GM12878 (cell line): ENCODE measurements around the gene CLSTN2. TPM values are rescaled to one million over a fixed set of nuclear protein-coding genes. Genes with fewer than 3 reads are reported as not detected.

Experiments
- ATAC-seq: fragments of 200-7000 bp; cut with Tn5 transposase; 3 replicates; pipeline ENCODE4 v1.9.1; 2020; ENCODE audit warnings: mild to moderate bottlenecking, moderate library complexity
- BruUV-seq: library from RNA; stranded (reverse); fragments of 400-500 nt; replicated peaks from 2 replicates; lab custom pipeline; 2021; lab: Mats Ljungman, UMichigan
- CTCF ChIA-PET: fragments of 300-600 bp; sonication (Branson Sonifier 250); formaldehyde crosslinking; extraction: SDS; loops from one replicate; lab custom pipeline; 2021; ENCODE audit warnings: inconsistent platforms; lab: Yijun Ruan, JAX
- POLR2A ChIA-PET: fragments of 350-600 bp; formaldehyde crosslinking; extraction: SDS; loops from one replicate; lab custom pipeline; 2021; ENCODE audit warnings: inconsistent platforms; lab: Charles Lee
- RAD21 ChIA-PET: fragments of 300-600 bp; sonication (Branson Sonifier 250); formaldehyde crosslinking; loops from one replicate; lab custom pipeline; 2023; ENCODE audit warnings: antibody characterized with exemption; ENCODE audit not compliant: unreplicated experiment; lab: Charles Lee
- SMC1A ChIA-PET: fragments of 300-600 bp; sonication (Branson Sonifier 250); formaldehyde crosslinking; loops from one replicate; lab custom pipeline; 2023; ENCODE audit not compliant: unreplicated experiment, uncharacterized antibody; lab: Charles Lee
- DNase-seq: peaks from one replicate; pipeline ENCODE4 v3.0.0-alpha.2; 2011; ENCODE audit warnings: low read depth, low spot score
- FAIRE-seq: peaks from 3 replicates; lab custom pipeline; 2011; peaks lifted over from hg19 to GRCh38; lab: Jason Lieb, UNC
- H2AFZ ChIP-seq: 2 replicates; pipeline ENCODE4 v1.6.0; 2011; ENCODE audit warnings: low read depth, low read length, control low read depth; ENCODE audit not compliant: control insufficient read depth
- H3K27ac ChIP-seq: 2 replicates; pipeline ENCODE4 v1.5.1; 2011; ENCODE audit warnings: control low read depth; ENCODE audit not compliant: control insufficient read depth, insufficient read depth
- H3K27me3 ChIP-seq, 2 experiments: replicated peaks in 1 of 2; 2 replicates each; pipeline versions ENCODE4 v1.6.0 to v1.6.1; 2011; ENCODE audit warnings: low read length in 1 of 2; ENCODE audit not compliant: control insufficient read depth in 2 of 2, insufficient read depth in 2 of 2
- H3K36me3 ChIP-seq, 2 experiments: 2 replicates each; pipeline ENCODE4 v1.5.1; 2011; ENCODE audit warnings: low read length in 1 of 2; ENCODE audit not compliant: control insufficient read depth in 2 of 2, insufficient read depth in 2 of 2
- H3K4me1 ChIP-seq: 2 replicates; pipeline ENCODE4 v1.6.1; 2011; ENCODE audit warnings: mild to moderate bottlenecking, low read length, moderate library complexity, mixed read lengths; ENCODE audit not compliant: control insufficient read depth, insufficient read depth
- H3K4me2 ChIP-seq: 2 replicates; pipeline ENCODE4 v1.6.0; 2011; ENCODE audit warnings: control low read depth; ENCODE audit not compliant: control insufficient read depth, insufficient read depth
- H3K4me3 ChIP-seq: fragments of 200-600 bp; sonication (generic); 2 replicates; pipeline ENCODE4 v1.5.1; 2016
- H3K79me2 ChIP-seq: 2 replicates; pipeline ENCODE4 v1.6.0; 2011; ENCODE audit warnings: low read length; ENCODE audit not compliant: control insufficient read depth, insufficient read depth
- H3K9ac ChIP-seq: 2 replicates; pipeline ENCODE4 v1.8.0; 2011; ENCODE audit warnings: low read length, control low read depth, mixed read lengths; ENCODE audit not compliant: control insufficient read depth, insufficient read depth
- H3K9me3 ChIP-seq: replicated peaks from 3 replicates; pipeline ENCODE4 v1.5.1; 2011; ENCODE audit warnings: mild to moderate bottlenecking, low read length; ENCODE audit not compliant: control insufficient read depth, insufficient read depth
- H4K20me1 ChIP-seq: 2 replicates; pipeline ENCODE4 v1.6.0; 2011; ENCODE audit not compliant: control insufficient read depth, insufficient read depth
- CBFB ChIP-seq: IDR thresholded peaks from 2 replicates; pipeline ENCODE4 v1.6.1; 2016; ENCODE audit warnings: antibody characterized with exemption, low read depth
- CHD1 ChIP-seq: IDR thresholded peaks from 2 replicates; pipeline ENCODE4 v1.6.1; 2012; ENCODE audit warnings: low read depth, low read length, improper control_type of control experiment
- NFXL1 ChIP-seq: fragments of 450-650 bp; IDR thresholded peaks from 2 replicates; pipeline ENCODE4 v1.6.1; 2017; ENCODE audit warnings: antibody characterized with exemption, mild to moderate bottlenecking, borderline replicate concordance
- PML ChIP-seq: IDR thresholded peaks from 2 replicates; pipeline ENCODE4 v1.6.1; 2012; ENCODE audit warnings: low read length, inconsistent platforms
- RBBP5 ChIP-seq: fragments of 200-600 bp; sonication (generic); conservative IDR thresholded peaks from 2 replicates; pipeline ENCODE4 v1.6.1; 2016
- ZNF622 ChIP-seq: fragments of 450-650 bp; IDR thresholded peaks from 2 replicates; pipeline ENCODE4 v1.6.1; 2017; ENCODE audit warnings: mild to moderate bottlenecking, inconsistent platforms
- ZSCAN29 ChIP-seq: fragments of 450-650 bp; IDR thresholded peaks from 2 replicates; pipeline ENCODE4 v1.6.1; 2017; ENCODE audit warnings: mild to moderate bottlenecking, moderate library complexity
- WGBS: methylation state at CpG from one replicate; pipeline ENCODE4 v1.1.6; 2016; ENCODE audit warnings: low lambda C conversion rate; ENCODE audit not compliant: insufficient replicate concordance, insufficient coverage; ENCODE audit errors: missing lambda C conversion rate; 5-methylcytosine and 5-hydroxymethylcytosine counted together
- in situ Hi-C: fragments of 300-500 bp; cut with MboI; formaldehyde crosslinking; loops from 9 replicates; pipeline ENCODE4 v1.14.3; 2018; ENCODE audit warnings: mixed read lengths
- intact Hi-C: fragments of 100-400 bp; cut with micrococcal nuclease; formaldehyde crosslinking; loops from one replicate; pipeline ENCODE4 v1.14.2; 2022; ENCODE audit not compliant: unreplicated experiment
- polyA plus RNA-seq, 11 experiments: library from polyadenylated mRNA; depleted of rRNA in 4 of 11; unstranded in 6 of 11; stranded (reverse) in 5 of 11; fragments of >200 nt; fragmentation: Nextera tagmentation in 4 of 11; fragmentation: Illumina TruSeq in 1 of 11; extraction: Ambion mirVana in 4 of 11; extraction: Trizol in 1 of 11; gene quantifications; 1 replicate in 1 of 11; 2 replicates in 10 of 11; pipeline versions ENCODE4 v1.2.1 to v1.2.3, GENCODE V29; 2011 to 2016; ENCODE audit warnings: inconsistent platforms in 2 of 11, missing spikeins in 2 of 11, low read depth in 1 of 11
- total RNA-seq, 4 experiments: library from RNA; depleted of rRNA in 3 of 4; stranded (reverse); fragments of >200 nt in 3 of 4; fragmentation: Illumina TruSeq in 1 of 4; extraction: Trizol in 1 of 4; gene quantifications; 2 replicates each; pipeline versions ENCODE4 v1.2.1 to v1.2.3, GENCODE V29; 2013 to 2021
- TF ChIP-seq, protein P1 (sequence below): fragments of 450-650 bp; formaldehyde crosslinking; IDR thresholded peaks from 2 replicates; pipeline ENCODE4 v1.5.0; 2022; ENCODE audit warnings: mild to moderate bottlenecking, missing genetic modification characterization

The CLSTN2 gene
- total and polyA plus RNA-seq, 10 of the 15 experiments (the other 5 are each of a cell fraction or from before 2014, with no cell fraction given), result under 0.01 to 0.10 (median under 0.01) TPM; not detected in 5

DNA sequence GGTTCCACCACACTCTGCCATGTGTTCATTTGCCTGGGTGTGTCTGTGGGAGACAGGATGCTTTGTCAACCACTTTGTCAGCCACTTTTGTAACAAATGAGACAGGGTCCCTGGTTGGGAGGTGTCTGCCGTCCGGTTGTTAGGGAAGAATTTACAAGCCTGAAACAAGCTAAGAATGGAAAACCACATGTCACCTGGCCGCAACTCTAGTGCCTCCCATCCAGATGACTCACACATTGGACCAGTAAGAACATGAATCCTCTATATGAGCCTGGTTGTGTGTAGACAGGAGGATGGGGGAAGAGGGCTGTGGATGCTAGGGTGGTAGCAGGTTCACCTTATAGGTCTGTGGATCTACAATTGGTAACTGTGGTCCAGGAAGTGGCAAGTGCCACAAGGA lies 335.3 kb downstream of the CLSTN2 start:
- FAIRE-seq, result no peak
- Histone ChIP-seq H3K36me3 (no peaks in the 10 kb centered on the region), H3K4me1 (no peaks in the 10 kb centered on the region), H4K20me1 (no peaks in the 10 kb centered on the region), H3K79me2 (no peaks in the 10 kb centered on the region), H3K9me3 (no peaks in the 10 kb centered on the region), H2AFZ (no peak overlapping the region), H3K27me3 (peaks cover 0 to 3% of the 10 kb centered on the region in 2 experiments; a peak in 2 of 4 replicates), H3K4me2 (no peak overlapping the region), H3K27ac (no peak overlapping the region), H3K4me3 (no peak overlapping the region), H3K9ac (no peak overlapping the region)
- ChIA-PET SMC1A (no interaction called here), CTCF (interaction anchor here (1.2 kb wide), 1 partner anchor 142 kb away, joined by 3 read pairs; no protein-coding TSS in a partner anchor), RAD21 (no interaction called here), POLR2A (no interaction called here)
- no peak for ATAC-seq
- 52% methylated on average over 3 of the region's 3 CpGs for WGBS
- TF ChIP-seq, protein P1, sequence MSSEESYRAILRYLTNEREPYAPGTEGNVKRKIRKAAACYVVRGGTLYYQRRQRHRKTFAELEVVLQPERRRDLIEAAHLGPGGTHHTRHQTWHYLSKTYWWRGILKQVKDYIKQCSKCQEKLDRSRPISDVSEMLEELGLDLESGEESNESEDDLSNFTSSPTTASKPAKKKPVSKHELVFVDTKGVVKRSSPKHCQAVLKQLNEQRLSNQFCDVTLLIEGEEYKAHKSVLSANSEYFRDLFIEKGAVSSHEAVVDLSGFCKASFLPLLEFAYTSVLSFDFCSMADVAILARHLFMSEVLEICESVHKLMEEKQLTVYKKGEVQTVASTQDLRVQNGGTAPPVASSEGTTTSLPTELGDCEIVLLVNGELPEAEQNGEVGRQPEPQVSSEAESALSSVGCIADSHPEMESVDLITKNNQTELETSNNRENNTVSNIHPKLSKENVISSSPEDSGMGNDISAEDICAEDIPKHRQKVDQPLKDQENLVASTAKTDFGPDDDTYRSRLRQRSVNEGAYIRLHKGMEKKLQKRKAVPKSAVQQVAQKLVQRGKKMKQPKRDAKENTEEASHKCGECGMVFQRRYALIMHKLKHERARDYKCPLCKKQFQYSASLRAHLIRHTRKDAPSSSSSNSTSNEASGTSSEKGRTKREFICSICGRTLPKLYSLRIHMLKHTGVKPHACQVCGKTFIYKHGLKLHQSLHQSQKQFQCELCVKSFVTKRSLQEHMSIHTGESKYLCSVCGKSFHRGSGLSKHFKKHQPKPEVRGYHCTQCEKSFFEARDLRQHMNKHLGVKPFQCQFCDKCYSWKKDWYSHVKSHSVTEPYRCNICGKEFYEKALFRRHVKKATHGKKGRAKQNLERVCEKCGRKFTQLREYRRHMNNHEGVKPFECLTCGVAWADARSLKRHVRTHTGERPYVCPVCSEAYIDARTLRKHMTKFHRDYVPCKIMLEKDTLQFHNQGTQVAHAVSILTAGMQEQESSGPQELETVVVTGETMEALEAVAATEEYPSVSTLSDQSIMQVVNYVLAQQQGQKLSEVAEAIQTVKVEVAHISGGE (CRISPR knock-in tag), result no peak
- no peak for TF ChIP-seq ZNF622
- TF ChIP-seq NFXL1, result no peak
- no peak for TF ChIP-seq CHD1
- no peak for TF ChIP-seq PML
- TF ChIP-seq CBFB, result no peak
- no peak for TF ChIP-seq RBBP5
- no peak for TF ChIP-seq ZSCAN29
- intact Hi-C loops, result no loop called here
- in situ Hi-C loops, result no loop called here
- BruUV-seq, result no TSS peak
- no peak for DNase-seq
